ENCODE data around the gene PHF23.

PHF23 gene

GRCh38 chr17:7219812-7220592, 19.3 kb downstream of the PHF23 start, which contains the start of the genes ACADVL and DLG4:
ACADVL (plus strand) TSS chr17:7219938; CDS start chr17:7219985, 47 bp downstream.
DLG4 (minus strand) TSS chr17:7219836.
- DNase-seq = peak; percentile 72

GRCh38 chr17:7219229-7219811, 19.9 kb downstream of the PHF23 start:
- no peak for DNase-seq

- no peak for DNase-seq
These were observed 20.5 kb downstream of the PHF23 start for GRCh38 chr17:7218758-7219157.

GRCh38 chr17:7218166-7218565, 21.1 kb downstream of the PHF23 start:
- DNase-seq = no peak

GRCh38 chr17:7217113-7217987, 21.9 kb downstream of the PHF23 start:
- peak; percentile 71 for DNase-seq

GRCh38 chr17:7216242-7217112, 22.8 kb downstream of the PHF23 start:
- no peak for DNase-seq

GRCh38 chr17:7215652-7216180, 23.5 kb downstream of the PHF23 start:
- DNase-seq = no peak

- no peak for DNase-seq
These were observed 24.1 kb downstream of the PHF23 start for GRCh38 chr17:7215136-7215638.

GRCh38 chr17:7214300-7215135, 24.7 kb downstream of the PHF23 start:
- peak; percentile 99 for DNase-seq

GRCh38 chr17:7213895-7214299, 25.4 kb downstream of the PHF23 start:
- DNase-seq = peak; percentile 98

GRCh38 chr17:7211491-7212273, 27.6 kb downstream of the PHF23 start:
- no peak for DNase-seq

GRCh38 chr17:7208754-7209460, 30.4 kb downstream of the PHF23 start:
- DNase-seq = no peak

- no peak for DNase-seq
These were observed 31.2 kb downstream of the PHF23 start for GRCh38 chr17:7208027-7208571.

GRCh38 chr17:7207120-7208001, 31.9 kb downstream of the PHF23 start:
- DNase-seq = no peak

GRCh38 chr17:7205561-7205960, 33.7 kb downstream of the PHF23 start:
- DNase-seq = no peak

- peak; percentile 96 for DNase-seq
These were observed 34.3 kb downstream of the PHF23 start for GRCh38 chr17:7204828-7205461.

- DNase-seq = peak; percentile 97
These were observed 34.9 kb downstream of the PHF23 start for GRCh38 chr17:7204336-7204735.

- DNase-seq = no peak
These were observed 35.9 kb downstream of the PHF23 start for GRCh38 chr17:7203391-7203790.
